ENCODE data around the gene SSC5D. TPM values are rescaled to one million over a fixed set of nuclear protein-coding genes. Genes with fewer than 3 reads are reported as not detected.
"Not testable (repeated sequence)": the region's sequence is repeated elsewhere in the genome, so short reads cannot be mapped to it uniquely, and the experiment has no call there.

SSC5D gene
- total RNA-seq, 1 donor from 2014 or later, result 67.9 TPM

- no peak for DNase-seq (ENCODE audit: low spot score)
Observed at GRCh38 chr19:55502197-55502952, 14.1 kb downstream of the SSC5D start.

GRCh38 chr19:55503157-55503501, 14.9 kb downstream of the SSC5D start:
- DNase-seq (ENCODE audit: low spot score), result no peak

- DNase-seq (ENCODE audit: low spot score), result peak; percentile 94
Observed at GRCh38 chr19:55503502-55504251, 15.4 kb downstream of the SSC5D start.

- no peak for DNase-seq (ENCODE audit: low spot score)
Observed at GRCh38 chr19:55504252-55504603, 16.0 kb downstream of the SSC5D start.

GRCh38 chr19:55504981-55505380, 16.7 kb downstream of the SSC5D start:
- DNase-seq (ENCODE audit: low spot score), result no peak

- DNase-seq (ENCODE audit: low spot score), result no peak
Observed at GRCh38 chr19:55508120-55508519, 19.9 kb downstream of the SSC5D start.

- DNase-seq (ENCODE audit: low spot score), result peak; percentile 89
Observed at GRCh38 chr19:55516878-55517620, 28.8 kb downstream of the SSC5D start.

GRCh38 chr19:55519451-55520311, 31.4 kb downstream of the SSC5D start:
- no peak for DNase-seq (ENCODE audit: low spot score)

- no peak for DNase-seq (ENCODE audit: low spot score)
Observed at GRCh38 chr19:55520691-55521292, 32.6 kb downstream of the SSC5D start.

- no peak for DNase-seq (ENCODE audit: low spot score)
Observed at GRCh38 chr19:55525289-55526101, 37.3 kb downstream of the SSC5D start.

GRCh38 chr19:55526216-55527196, 38.3 kb downstream of the SSC5D start:
- peak; percentile 61 for DNase-seq (ENCODE audit: low spot score)

GRCh38 chr19:55527197-55528029, 39.2 kb downstream of the SSC5D start:
- DNase-seq (ENCODE audit: low spot score), result no peak

GRCh38 chr19:55528030-55528803, 40.0 kb downstream of the SSC5D start:
- DNase-seq (ENCODE audit: low spot score), result no peak

GRCh38 chr19:55529636-55530234, 41.5 kb downstream of the SSC5D start:
- DNase-seq (ENCODE audit: low spot score), result no peak

- no peak for DNase-seq (ENCODE audit: low spot score)
Observed at GRCh38 chr19:55530996-55531395, 42.8 kb downstream of the SSC5D start.

GRCh38 chr19:55534280-55534679, 46.0 kb downstream of the SSC5D start:
- DNase-seq (ENCODE audit: low spot score), result not testable (repeated sequence)

Measured in umbilical cord (tissue), 2 donors.